Transverse colon (tissue), 4 donors: Measurements from ENCODE around the gene UPF3A. TPM values are rescaled to one million over a fixed set of nuclear protein-coding genes. Genes with fewer than 3 reads are reported as not detected.

Source experiments
- DNase-seq: peaks from one replicate; pipeline ENCODE4 v3.0.0-alpha.2; 2019
- H3K27ac ChIP-seq, 4 donors: fragments of 200-600 bp; sonication (generic); 2 replicates each; pipeline ENCODE4 v1.5.1; 2016 to 2018; ENCODE audit warnings: inconsistent platforms in 4 of 4
- H3K27me3 ChIP-seq: fragments of 200-600 bp; sonication (generic); 2 replicates; pipeline ENCODE4 v1.5.1; 2017; ENCODE audit warnings: inconsistent platforms
- H3K36me3 ChIP-seq, 4 donors: fragments of 200-600 bp; sonication (generic); 2 replicates each; pipeline ENCODE4 v1.5.1; 2017 to 2019; ENCODE audit warnings: inconsistent platforms in 4 of 4
- H3K4me1 ChIP-seq, 4 donors: fragments of 200-600 bp; sonication (generic); 2 replicates each; pipeline ENCODE4 v1.5.1; 2017 to 2020; ENCODE audit warnings: inconsistent platforms in 4 of 4
- H3K4me3 ChIP-seq, 4 donors: fragments of 200-600 bp; sonication (generic); 1 replicate in 1 of 4; 2 replicates in 3 of 4; pipeline versions ENCODE4 v1.5.1 to v1.6.1; 2017 to 2019; ENCODE audit warnings: inconsistent platforms in 4 of 4
- H3K9me3 ChIP-seq, 2 donors: fragments of 200-600 bp; sonication (generic); 2 replicates each; pipeline ENCODE4 v1.5.1; 2017 to 2019; ENCODE audit warnings: inconsistent platforms in 2 of 2
- EP300 ChIP-seq: sonication (generic); formaldehyde crosslinking; IDR thresholded peaks from one replicate; pipeline ENCODE4 v1.6.1; 2017; ENCODE audit warnings: antibody characterized with exemption, low read depth
- POLR2A ChIP-seq: fragments of 450-650 bp; IDR thresholded peaks from one replicate; pipeline ENCODE4 v1.6.1; 2016; ENCODE audit warnings: antibody characterized with exemption, mild to moderate bottlenecking, moderate library complexity
- POLR2AphosphoS5 ChIP-seq, 3 donors: sonication (generic); formaldehyde crosslinking; IDR thresholded peaks; one replicate each; pipeline ENCODE4 v1.6.1; 2016; ENCODE audit warnings: antibody characterized with exemption in 3 of 3
- WGBS, 2 donors: methylation state at CpG; one replicate each; pipeline ENCODE4 v1.1.5; 2018; ENCODE audit warnings: low coverage in 1 of 2; 5-methylcytosine and 5-hydroxymethylcytosine counted together
- in situ Hi-C, 4 donors: fragments of 200-750 bp; cut with MboI; loops; one replicate each; pipeline versions ENCODE4 v1.15.0 to v1.15.1; 2017; ENCODE audit warnings: low sequenced_read_pairs in 3 of 4, low pct_ligation_motif_present in 1 of 4, low pct_unique_long_range_greater_than_20kb in 1 of 4
- intact Hi-C: fragments of 100-400 bp; cut with DNase I; formaldehyde crosslinking; loops from one replicate; pipeline ENCODE4 v1.15.1; 2023; ENCODE audit warnings: low total_unique reads
- total RNA-seq, 4 donors: library from RNA; depleted of rRNA; stranded (reverse); fragments of >200 nt; gene quantifications; one replicate each; pipeline ENCODE4 v1.1.0, GENCODE V29; 2016
- TF ChIP-seq, protein P1 (sequence below), 5 experiments: fragments of 200-600 bp in 3 of 5; fragments of 450-650 bp in 2 of 5; sonication (generic) in 3 of 5; IDR thresholded peaks; 1 replicate in 2 of 5; 2 replicates in 3 of 5; pipeline ENCODE4 v1.5.1; 2016 to 2017; ENCODE audit warnings: antibody characterized with exemption in 5 of 5, inconsistent platforms in 3 of 5, mild to moderate bottlenecking in 2 of 5, moderate library complexity in 1 of 5

Gene UPF3A
- total RNA-seq, 4 donors from 2014 or later = 15.3 to 49.7 (median 36.4) TPM

DNA sequence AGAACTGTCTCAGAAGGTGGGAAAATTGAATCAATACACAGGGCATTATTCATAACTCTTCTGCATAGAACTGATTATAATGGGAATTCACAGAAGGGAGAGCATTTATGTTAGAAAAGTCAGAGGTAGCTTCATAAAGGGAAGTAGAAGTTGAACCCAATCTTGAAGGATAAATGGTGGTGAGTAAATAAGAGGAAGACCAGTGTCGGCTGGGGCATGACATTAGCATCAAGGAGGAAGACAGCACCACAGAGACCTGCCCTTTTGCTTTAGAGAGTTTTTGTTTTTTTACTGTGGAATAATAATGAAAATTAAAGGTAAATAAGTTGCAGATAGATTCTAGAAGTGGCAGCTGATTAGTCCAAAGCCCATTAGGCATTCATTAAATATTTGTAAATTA is 24.9 kb upstream of the UPF3A start:
- in situ Hi-C loops (no loop called here), intact Hi-C loops (no loop called here)
- Histone ChIP-seq H3K27me3 (no peaks in the 10 kb centered on the region), H3K9me3 (no peaks in the 10 kb centered on the region), H3K4me1 (peaks cover 0 to 11% (median 5%) of the 10 kb centered on the region in 4 donors), H3K36me3 (peaks cover 0 to 69% (median 18%) of the 10 kb centered on the region in 4 donors), H3K4me3 (no peak overlapping the region), H3K27ac (no peak overlapping the region)
- no peak for TF ChIP-seq POLR2AphosphoS5 (IDR thresholded peaks at IDR 0.05)
- TF ChIP-seq POLR2A = no peak
- TF ChIP-seq, protein P1, sequence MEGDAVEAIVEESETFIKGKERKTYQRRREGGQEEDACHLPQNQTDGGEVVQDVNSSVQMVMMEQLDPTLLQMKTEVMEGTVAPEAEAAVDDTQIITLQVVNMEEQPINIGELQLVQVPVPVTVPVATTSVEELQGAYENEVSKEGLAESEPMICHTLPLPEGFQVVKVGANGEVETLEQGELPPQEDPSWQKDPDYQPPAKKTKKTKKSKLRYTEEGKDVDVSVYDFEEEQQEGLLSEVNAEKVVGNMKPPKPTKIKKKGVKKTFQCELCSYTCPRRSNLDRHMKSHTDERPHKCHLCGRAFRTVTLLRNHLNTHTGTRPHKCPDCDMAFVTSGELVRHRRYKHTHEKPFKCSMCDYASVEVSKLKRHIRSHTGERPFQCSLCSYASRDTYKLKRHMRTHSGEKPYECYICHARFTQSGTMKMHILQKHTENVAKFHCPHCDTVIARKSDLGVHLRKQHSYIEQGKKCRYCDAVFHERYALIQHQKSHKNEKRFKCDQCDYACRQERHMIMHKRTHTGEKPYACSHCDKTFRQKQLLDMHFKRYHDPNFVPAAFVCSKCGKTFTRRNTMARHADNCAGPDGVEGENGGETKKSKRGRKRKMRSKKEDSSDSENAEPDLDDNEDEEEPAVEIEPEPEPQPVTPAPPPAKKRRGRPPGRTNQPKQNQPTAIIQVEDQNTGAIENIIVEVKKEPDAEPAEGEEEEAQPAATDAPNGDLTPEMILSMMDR (IDR thresholded peaks at IDR 0.05) = no peak
- TF ChIP-seq EP300 = no peak
- WGBS, 2 donors = 78 to 87% methylated on average over 1 of the region's 1 CpG
- no peak for DNase-seq

DNA sequence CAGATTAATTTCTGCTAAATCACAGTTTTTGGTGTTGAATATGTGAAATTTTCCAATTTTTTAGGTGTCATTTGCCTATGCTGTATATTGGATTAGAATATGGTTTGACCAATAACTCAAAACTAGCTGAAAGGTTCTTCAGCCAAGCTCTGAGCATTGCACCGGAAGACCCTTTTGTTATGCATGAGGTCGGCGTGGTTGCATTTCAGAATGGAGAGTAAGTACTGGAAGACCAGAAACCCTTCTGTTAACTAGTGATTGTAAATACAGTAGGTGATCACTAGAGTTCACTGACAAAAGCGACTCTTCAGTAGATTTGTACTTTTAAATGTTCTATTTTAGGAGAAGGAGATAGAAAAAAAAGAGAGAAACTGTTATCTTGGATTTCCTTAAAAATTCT is 24.4 kb upstream of the UPF3A start:
- Histone ChIP-seq H3K4me1 (peaks cover 0 to 15% (median 5%) of the 10 kb centered on the region in 4 donors), H3K9me3 (no peaks in the 10 kb centered on the region), H3K4me3 (no peak overlapping the region), H3K27me3 (no peaks in the 10 kb centered on the region), H3K27ac (no peak overlapping the region), H3K36me3 (peaks cover 0 to 65% (median 17%) of the 10 kb centered on the region in 4 donors)
- 78 to 87% methylated on average over 4 of the region's 4 CpGs for WGBS, 2 donors
- in situ Hi-C loops = no loop called here
- no peak for DNase-seq
- TF ChIP-seq, protein P1 (IDR thresholded peaks at IDR 0.05) = no peak
- TF ChIP-seq POLR2AphosphoS5 (IDR thresholded peaks at IDR 0.05) = no peak
- no peak for TF ChIP-seq POLR2A
- no peak for TF ChIP-seq EP300
- intact Hi-C loops = no loop called here

GRCh38 chr13:114258589-114258988 is 22.8 kb upstream of the UPF3A start:
- no peak overlapping the region for H3K4me3 ChIP-seq
- H3K9me3 ChIP-seq = no peaks in the 10 kb centered on the region
- TF ChIP-seq, protein P1 (IDR thresholded peaks at IDR 0.05) = no peak
- TF ChIP-seq POLR2A (no peak), EP300 (no peak), POLR2AphosphoS5 (IDR thresholded peaks at IDR 0.05) (no peak)
- no peak overlapping the region for H3K27ac ChIP-seq
- intact Hi-C loops = no loop called here
- 38 to 59% methylated on average over 4 to 8 of the region's 8 CpGs for WGBS, 2 donors
- no peaks in the 10 kb centered on the region for H3K27me3 ChIP-seq
- DNase-seq = peak; percentile 28
- H3K36me3 ChIP-seq = peaks cover 0 to 65% (median 18%) of the 10 kb centered on the region in 4 donors
- in situ Hi-C loops = no loop called here
- peaks cover 0 to 15% (median 5%) of the 10 kb centered on the region in 4 donors for H3K4me1 ChIP-seq

- no peaks in the 10 kb centered on the region for H3K9me3 ChIP-seq
- no peak for DNase-seq
- H3K36me3 ChIP-seq = peaks cover 0 to 66% (median 22%) of the 10 kb centered on the region in 4 donors
- WGBS, 2 donors = 67% methylated on average over 4 to 7 of the region's 7 CpGs
- in situ Hi-C loops (no loop called here), intact Hi-C loops (no loop called here)
- H3K27me3 ChIP-seq = no peaks in the 10 kb centered on the region
- H3K4me3 ChIP-seq = no peak overlapping the region
- peak overlapping the region in 1 of 4 donors; percentile 27 for H3K27ac ChIP-seq
- H3K4me1 ChIP-seq = peaks cover 0 to 15% (median 5%) of the 10 kb centered on the region in 4 donors
- TF ChIP-seq POLR2AphosphoS5 (IDR thresholded peaks at IDR 0.05) (no peak), POLR2A (no peak), EP300 (no peak)
- TF ChIP-seq, protein P1 (IDR thresholded peaks at IDR 0.05) = no peak
Observed at GRCh38 chr13:114259374-114259773, 22.0 kb upstream of the UPF3A start.
